Measurements from ENCODE around the gene PADI2. TPM values are rescaled to one million over a fixed set of nuclear protein-coding genes. Genes with fewer than 3 reads are reported as not detected.

PADI2 gene
- total RNA-seq, 2 donors from 2014 or later, result 2.3 to 3.0 TPM

DNA sequence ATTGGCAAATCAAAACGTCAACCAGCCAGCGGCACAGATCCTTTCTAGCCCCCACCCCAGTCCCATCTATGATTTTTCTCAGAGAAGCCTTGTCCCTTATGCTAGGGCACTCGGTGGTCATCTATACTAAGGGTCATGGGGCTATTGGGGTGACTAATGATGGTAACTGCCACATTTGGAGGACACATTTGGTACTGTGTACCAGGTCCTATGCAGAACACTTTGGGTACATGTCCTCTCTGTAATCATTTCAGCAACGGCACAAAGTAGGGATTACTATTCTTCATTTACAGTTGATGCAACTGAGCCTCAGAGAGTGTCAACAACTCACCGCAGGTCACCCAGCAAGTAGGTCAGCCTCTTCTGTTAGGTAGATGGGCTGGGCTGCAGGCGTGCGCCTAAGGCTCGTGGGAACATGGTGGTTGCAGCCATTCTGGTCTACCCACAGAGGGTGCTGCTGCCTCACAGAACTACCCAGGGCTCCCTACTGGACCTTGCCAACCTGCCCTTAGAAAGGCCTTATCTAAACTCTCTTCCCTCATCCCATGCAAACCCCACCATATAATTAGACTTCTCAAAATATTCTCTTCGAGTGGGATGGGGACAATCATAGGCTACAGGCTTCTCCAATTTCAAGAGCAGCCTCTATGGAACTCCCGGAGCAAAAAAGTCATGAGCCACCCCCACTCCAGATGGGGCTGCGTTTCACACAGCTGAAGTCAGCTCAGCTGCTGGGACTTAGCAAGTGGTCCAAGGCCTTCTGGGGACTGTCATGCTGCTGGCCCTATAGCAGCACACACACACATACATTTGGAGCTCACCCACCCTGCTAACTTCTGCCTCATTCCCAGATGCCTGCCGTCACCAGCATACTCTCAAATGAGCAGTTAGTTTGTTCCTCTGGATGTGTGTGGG, 59.6 kb downstream of the PADI2 start:
- H3K4me1 ChIP-seq, result peaks cover under 1% of the 10 kb centered on the region
- no peaks in the 10 kb centered on the region for H3K9me3 ChIP-seq
- H3K27me3 ChIP-seq, result no peaks in the 10 kb centered on the region
- H3K4me3 ChIP-seq, result no peak overlapping the region
- H3K36me3 ChIP-seq (replicated peaks in 1 of 2; ENCODE audit: insufficient read depth in 1 of 2, low read depth in 2 of 2), result no peaks in the 10 kb centered on the region
- DNase-seq (peak; percentile 78 to 87 (median 85)), ATAC-seq (peak; percentile 95)
- intact Hi-C loops (cut with DNase I), result loop anchor here (5.0 to 10.0 kb wide), 3 partner anchors 55 to 275 kb away; partner anchors contain the start of gene PADI2
- no peak overlapping the region for H3K27ac ChIP-seq
- TF ChIP-seq, protein P1, sequence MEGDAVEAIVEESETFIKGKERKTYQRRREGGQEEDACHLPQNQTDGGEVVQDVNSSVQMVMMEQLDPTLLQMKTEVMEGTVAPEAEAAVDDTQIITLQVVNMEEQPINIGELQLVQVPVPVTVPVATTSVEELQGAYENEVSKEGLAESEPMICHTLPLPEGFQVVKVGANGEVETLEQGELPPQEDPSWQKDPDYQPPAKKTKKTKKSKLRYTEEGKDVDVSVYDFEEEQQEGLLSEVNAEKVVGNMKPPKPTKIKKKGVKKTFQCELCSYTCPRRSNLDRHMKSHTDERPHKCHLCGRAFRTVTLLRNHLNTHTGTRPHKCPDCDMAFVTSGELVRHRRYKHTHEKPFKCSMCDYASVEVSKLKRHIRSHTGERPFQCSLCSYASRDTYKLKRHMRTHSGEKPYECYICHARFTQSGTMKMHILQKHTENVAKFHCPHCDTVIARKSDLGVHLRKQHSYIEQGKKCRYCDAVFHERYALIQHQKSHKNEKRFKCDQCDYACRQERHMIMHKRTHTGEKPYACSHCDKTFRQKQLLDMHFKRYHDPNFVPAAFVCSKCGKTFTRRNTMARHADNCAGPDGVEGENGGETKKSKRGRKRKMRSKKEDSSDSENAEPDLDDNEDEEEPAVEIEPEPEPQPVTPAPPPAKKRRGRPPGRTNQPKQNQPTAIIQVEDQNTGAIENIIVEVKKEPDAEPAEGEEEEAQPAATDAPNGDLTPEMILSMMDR (IDR thresholded peaks at IDR 0.05), result peak; percentile 62 to 92 (median 86)
- TF ChIP-seq POLR2A (IDR thresholded peaks at IDR 0.05), result no peak
- WGBS, 2 donors, result 27 to 34% methylated on average over 9 to 12 of the region's 12 CpGs

DNA sequence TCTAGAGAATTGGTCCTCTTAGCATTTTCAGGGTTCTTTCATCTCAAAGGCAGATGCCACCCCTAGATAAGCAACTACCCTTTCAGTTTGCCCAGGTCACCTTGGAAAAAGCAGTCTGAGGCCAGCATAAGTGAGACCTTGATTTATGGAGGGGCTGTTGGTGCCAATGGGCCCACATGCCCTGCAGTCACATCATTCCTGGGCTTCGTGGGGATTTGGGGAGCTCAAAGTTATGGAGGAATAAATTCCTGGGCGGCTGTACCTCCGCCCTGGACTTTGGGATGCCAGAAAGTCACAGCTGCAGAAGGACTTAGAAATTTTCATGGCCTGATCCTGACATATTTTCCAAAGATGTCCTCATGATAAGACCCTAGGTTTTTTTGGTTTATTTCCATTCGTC, 62.7 kb downstream of the PADI2 start:
- Histone ChIP-seq H3K9me3 (no peaks in the 10 kb centered on the region), H3K27ac (no peak overlapping the region), H3K4me1 (peaks cover 23% of the 10 kb centered on the region), H3K36me3 (replicated peaks in 1 of 2; ENCODE audit: insufficient read depth in 1 of 2, low read depth in 2 of 2) (no peaks in the 10 kb centered on the region), H3K27me3 (no peaks in the 10 kb centered on the region), H3K4me3 (no peak overlapping the region)
- intact Hi-C loops (cut with DNase I), result no loop called here
- no peak for TF ChIP-seq POLR2A (IDR thresholded peaks at IDR 0.05)
- TF ChIP-seq, protein P1 (IDR thresholded peaks at IDR 0.05), result no peak
- DNase-seq, result no peak
- WGBS, 2 donors, result 78 to 92% methylated on average over 4 of the region's 4 CpGs
- ATAC-seq, result no peak

DNA sequence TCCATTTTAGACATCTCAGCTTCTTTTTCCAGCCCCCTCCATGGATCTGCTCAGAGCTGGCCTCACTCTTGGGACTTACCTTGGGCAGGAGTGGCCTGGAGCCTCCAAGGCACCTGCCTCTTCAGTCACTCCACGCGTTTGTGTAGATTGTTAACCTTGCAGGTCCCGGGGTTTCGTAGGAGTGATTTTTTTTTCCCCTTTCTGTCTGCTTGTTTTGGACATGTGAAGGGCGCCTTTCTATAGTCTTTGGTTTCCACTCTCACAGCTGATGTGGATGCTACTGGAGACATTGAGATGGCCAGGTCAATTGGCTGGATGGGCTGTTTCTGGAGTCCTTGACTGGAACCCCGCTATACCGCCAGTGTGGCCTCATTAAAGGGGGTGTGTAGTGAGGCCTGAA, 63.5 kb downstream of the PADI2 start:
- Histone ChIP-seq H3K36me3 (replicated peaks in 1 of 2; ENCODE audit: insufficient read depth in 1 of 2, low read depth in 2 of 2) (no peaks in the 10 kb centered on the region), H3K9me3 (no peaks in the 10 kb centered on the region), H3K27ac (no peak overlapping the region), H3K4me1 (peaks cover 29% of the 10 kb centered on the region), H3K4me3 (no peak overlapping the region), H3K27me3 (no peaks in the 10 kb centered on the region)
- intact Hi-C loops (cut with DNase I), result no loop called here
- DNase-seq (peak in 1 of 4 donors; percentile 10), ATAC-seq (no peak)
- 90% methylated on average over 7 of the region's 7 CpGs for WGBS, 2 donors
- TF ChIP-seq, protein P1 (IDR thresholded peaks at IDR 0.05), result no peak
- TF ChIP-seq POLR2A (IDR thresholded peaks at IDR 0.05), result no peak

DNA sequence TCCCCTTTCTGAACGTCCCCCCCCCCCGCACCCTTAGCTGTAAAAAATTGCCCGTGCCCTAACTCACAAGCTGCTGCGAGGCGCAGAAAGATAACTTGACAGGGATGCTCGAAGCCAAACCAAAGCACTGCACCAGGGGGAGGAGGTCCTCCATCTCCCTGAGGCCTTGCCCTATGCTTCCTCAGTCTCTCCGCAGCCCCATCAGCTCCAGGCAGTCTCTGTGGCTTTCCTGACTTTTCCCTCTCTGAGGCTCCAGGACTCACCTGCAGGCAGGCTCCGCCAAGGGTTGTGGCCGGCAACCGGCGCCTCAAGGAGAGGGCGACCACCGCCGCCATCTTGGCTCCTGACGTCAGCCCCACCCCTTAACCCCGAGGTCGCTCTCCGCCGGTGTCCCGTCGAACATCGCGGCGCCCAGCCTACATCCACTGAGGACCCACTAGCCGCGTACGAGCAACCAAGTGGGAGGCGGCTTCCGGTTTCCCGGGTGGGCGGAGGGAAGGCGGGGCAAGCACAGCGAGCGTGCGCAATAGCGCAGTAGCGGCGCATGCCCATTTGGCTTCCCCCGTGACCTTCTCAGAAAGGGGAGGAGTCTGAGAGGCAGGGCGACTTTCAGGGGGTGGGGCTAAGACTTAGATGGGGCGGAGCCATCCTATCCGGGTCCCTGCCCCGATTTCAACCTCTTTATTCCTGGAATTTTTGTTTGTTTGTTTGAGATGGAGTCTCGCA, 65.4 kb downstream of the PADI2 start, which contains the start of gene SDHB:
Gene SDHB (minus strand): TSS at position 348 of the 726 bp plus-strand sequence. CDS start 13 bp downstream, at position 335.
- intact Hi-C loops (cut with DNase I), result no loop called here
- peak; percentile 88 to 96 (median 91) for TF ChIP-seq POLR2A (IDR thresholded peaks at IDR 0.05)
- TF ChIP-seq, protein P1 (IDR thresholded peaks at IDR 0.05), result peak in 1 of 7 experiments; percentile 22
- DNase-seq, result peak; percentile 99
- H3K4me3 ChIP-seq, result peak within 1 kb of the TSS; percentile 57 to 84
- no peaks in the 10 kb centered on the region for H3K9me3 ChIP-seq
- 0 to 1% methylated on average over 3 to 41 of the region's 44 CpGs for WGBS, 2 donors
- H3K36me3 ChIP-seq (replicated peaks in 1 of 2; ENCODE audit: insufficient read depth in 1 of 2, low read depth in 2 of 2), result no peaks in the 10 kb centered on the region
- ATAC-seq, result peak; percentile 99
- H3K27ac ChIP-seq, result peak within 1 kb of the TSS; percentile 85 to 91 (median 90)
- H3K4me1 ChIP-seq, result peaks cover 29% of the 10 kb centered on the region
- no peaks in the 10 kb centered on the region for H3K27me3 ChIP-seq

Measured in body of pancreas (tissue), 4 donors.